NCI-H2227 treated with DMSO at 0.1 percent for 48 hours (cell line): Measurements from ENCODE around the gene CNRIP1.

Source experiments
- DNase-seq: peaks from one replicate; lab custom pipeline; 2025; lab: John Stamatoyannopoulos, UW

The CNRIP1 gene

DNA sequence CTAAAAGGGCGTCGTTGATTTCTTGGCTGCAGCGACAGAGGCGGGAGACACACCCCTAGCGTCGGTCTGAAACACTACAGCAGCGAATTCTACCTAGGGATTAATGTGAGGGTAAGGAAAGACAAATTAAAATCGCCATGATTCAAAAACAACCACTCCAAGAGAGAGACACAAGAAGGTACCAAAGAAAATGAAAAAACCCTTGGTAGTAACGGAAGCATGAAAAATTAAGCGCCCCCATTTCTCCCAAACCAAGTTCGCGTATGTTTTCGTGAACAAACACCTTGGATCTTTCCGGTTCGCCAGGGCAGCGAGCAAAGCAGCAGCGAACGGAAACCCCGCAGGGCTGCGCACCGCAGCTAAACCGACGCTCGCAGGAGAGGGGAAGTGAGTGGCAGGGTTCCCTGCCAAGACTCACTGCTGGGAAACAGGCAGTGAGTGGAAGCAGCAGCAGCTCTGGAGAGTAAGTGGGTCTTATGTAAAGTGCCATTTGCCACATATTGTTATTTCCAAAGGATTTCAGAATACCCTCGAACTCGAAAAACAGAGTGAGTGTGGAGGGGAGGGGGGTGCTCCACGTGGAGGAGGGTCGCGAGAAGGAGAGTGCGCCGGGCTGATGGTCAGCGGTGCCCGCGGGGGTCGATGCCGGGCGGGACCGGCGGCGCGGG, 68.4 kb downstream of the CNRIP1 start:
- DNase-seq, result peak; percentile 86

- no peak for DNase-seq
These were observed 69.0 kb downstream of the CNRIP1 start for GRCh38 chr2:68250652-68251186.

DNA sequence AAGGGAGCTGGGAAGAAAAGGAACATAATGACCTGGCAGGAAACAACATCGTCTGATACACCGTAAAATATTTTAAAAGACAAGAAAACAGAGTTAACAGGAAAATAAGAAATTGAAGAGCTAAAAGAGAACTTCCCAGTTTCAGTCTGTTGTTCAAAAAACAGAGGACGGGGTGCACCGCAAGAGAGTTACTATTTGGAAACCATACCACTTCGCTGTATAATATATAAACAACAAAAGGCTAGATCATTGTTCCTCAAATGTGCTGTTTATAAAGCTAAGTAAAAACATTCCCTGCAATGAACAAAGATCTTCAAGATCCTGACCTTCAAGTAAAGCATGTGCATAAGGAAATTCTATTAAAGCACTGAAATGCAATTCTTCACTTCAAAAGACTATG, 69.6 kb downstream of the CNRIP1 start:
- no peak for DNase-seq

- DNase-seq, result no peak
These were observed 70.9 kb downstream of the CNRIP1 start for GRCh38 chr2:68248806-68249205.

DNA sequence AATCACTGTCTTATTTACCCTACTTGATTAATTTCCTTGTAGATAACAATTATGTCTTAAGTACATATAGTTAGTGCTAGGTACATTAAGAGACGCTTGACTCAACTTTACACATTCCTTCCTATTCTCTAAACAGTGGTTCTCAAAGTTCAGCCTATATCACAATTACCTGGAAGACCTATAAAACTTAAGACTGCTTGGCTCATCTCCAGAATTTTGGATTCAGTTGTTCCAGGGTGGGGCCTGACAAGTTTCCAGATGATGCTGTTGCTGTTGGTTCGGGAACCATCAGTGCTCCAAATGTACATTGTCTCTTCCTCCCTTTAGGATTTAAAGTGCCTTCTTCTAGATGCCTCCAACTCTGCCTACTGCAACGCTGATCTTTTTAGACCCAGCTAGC, 71.4 kb downstream of the CNRIP1 start:
- DNase-seq, result no peak

- DNase-seq, result no peak
These were observed 73.4 kb downstream of the CNRIP1 start for GRCh38 chr2:68246396-68246795.

DNA sequence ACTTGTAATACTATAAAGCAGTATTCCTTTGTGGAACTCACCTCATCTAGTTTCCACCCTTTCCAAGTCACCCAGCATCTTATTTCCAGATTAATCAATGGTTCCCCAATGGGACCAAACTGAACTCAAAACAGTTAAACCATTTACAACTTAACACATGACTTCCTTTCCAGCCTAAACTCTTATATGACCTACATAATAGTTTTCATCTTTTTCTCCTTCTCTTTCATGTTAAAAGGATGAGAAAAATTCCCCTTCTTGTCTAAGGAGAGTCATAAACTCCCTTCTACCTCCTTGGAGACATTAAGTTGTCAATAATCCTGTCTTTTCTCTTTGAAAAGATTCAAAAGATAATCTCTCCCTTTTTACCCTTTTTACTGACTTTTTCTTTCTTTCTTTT, 74.1 kb downstream of the CNRIP1 start:
- DNase-seq, result no peak

DNA sequence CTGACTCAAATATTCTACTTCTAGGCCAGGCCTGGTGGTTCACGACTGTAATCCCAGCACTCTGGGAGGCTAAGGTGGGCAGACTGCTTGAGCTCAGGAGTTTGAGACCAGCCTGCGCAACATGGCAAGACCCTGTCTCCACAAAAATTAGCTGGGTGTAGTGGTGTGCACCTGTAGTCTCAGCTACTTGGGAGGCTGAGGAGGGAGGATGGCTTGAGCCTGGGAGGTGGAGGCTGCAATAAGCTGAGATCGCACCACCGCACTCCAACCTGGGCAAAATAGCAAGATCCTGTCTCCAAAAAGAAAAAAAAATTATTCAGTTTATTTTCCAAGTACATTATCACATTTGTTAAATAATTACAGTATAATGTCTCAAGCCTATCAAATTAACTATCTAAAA, 74.7 kb downstream of the CNRIP1 start:
- no peak for DNase-seq

- DNase-seq, result no peak
These were observed 75.3 kb downstream of the CNRIP1 start for GRCh38 chr2:68244456-68244855.
